Stimulated activated CD4-positive, alpha-beta T cell treated with anti-CD3 and anti-CD28 coated beads, Interleukin-1b, Interleukin-23, amount 100 ng/mL, for 48 hours (primary cell): ENCODE results near the gene SP3.

Source experiments
- DNase-seq: peaks from one replicate; pipeline ENCODE4 v3.0.0-alpha.2; 2020

SP3 gene

DNA sequence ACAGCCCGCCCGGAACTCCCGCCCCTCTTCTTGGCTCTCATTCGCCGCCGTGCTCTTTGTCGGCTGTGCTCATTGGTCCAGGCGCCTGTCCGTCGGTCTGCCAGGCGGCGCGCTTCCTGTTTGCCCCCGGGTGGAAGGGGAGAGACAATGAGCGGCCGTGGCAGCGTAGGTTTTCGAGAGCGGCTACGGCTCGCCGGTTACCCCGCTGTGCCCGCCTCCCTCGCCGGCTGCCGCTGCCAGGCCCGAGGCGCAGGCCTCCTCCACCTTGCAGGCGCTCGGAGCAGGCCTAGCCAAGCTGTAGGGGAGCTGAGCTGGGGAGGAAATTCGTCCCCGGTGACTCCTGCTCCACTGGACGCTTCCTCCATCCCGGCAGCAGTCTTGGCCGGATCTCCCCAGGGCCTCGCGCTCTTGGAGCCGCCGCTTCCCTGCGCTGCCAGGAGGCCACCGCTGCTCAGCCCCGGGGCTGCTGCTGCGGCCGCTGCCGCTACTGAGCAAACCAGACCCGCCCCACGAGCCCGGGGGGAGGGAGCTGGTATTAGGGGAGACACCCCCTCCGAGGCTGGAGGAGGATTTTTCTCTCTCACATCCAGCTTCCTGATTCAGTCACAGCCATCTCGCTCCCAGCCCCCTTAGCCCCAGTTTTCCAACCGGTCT, at the start of gene SP3:
TSS of gene SP3 (minus strand) at position 2 of the 654 bp plus-strand sequence. CDS start 202 bp downstream, outside the sequence.
- DNase-seq: peak; percentile 95

GRCh38 chr2:174014699-174015070, 49.5 kb upstream of the SP3 start:
- no peak for DNase-seq

GRCh38 chr2:174014011-174014698, 49.0 kb upstream of the SP3 start:
- DNase-seq: no peak

DNA sequence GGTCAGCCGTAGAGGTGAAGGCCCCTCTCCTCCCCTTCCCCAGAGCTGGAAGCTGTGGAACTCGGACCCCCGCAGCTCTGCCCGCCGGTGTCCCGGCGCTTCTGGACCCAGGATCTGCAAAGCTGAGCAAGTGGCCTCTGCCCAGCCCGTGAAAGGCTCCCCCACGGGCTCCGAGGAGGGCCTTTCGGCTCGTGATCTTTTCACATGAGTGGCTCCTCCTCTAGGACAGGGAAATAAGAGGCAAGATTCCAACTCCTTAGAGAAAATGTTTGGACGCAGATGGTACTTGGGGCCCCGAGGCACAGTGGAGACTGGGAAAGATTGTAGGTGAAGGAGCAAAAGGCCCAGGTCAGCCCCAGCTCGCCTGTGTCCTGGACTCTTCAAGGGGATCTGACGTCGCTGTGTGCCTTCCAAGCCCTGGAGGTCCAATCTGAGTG, 48.2 kb upstream of the SP3 start:
- DNase-seq: no peak

DNA sequence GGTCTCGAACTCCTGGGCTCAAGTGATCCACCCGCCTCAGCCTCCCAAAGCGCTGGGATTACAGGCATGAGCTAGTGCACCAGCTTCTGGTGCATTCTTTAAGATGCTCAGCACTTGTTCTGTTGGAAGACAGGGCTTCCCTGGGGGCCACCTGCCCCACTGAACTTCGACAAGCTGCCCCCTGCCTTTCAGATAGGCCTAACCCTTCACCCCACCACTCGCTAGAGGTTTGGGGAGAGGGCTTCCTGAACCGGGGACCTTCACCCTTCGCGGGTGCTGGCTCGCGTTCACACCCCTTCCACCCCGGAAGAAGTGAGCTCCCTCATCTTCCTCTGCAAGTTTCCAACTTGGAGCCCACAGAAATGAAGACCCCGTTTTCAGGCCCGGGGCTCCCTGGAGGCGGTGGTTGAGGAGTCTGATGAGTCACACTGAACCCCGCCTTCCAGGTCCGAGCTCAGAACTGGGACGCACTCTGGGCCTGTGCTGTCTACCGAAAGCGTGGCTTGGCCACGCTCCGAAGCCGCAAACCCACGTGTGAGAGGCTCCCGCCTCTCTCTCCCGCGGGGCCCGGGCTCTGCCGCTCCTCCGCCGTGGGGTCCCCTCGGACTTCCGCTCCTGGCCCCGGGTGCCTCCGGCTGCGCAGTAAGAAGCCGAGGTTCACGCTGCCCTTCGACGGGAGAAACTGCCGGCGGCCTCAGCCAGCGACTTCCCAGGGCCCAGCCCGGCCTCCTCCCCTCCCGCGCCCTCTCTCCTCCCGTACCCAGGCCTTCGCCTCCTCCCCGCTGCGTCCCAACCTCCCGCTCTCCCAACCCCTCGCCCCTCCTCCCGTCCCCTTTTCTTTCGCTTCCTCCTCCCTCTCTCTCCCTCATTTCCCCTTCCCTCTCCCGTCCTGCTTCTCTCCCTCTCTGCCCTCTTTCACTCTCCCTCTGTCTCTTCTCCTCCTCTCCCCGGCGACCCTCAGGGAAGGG, 47.5 kb upstream of the SP3 start:
- DNase-seq: peak; percentile 13

DNA sequence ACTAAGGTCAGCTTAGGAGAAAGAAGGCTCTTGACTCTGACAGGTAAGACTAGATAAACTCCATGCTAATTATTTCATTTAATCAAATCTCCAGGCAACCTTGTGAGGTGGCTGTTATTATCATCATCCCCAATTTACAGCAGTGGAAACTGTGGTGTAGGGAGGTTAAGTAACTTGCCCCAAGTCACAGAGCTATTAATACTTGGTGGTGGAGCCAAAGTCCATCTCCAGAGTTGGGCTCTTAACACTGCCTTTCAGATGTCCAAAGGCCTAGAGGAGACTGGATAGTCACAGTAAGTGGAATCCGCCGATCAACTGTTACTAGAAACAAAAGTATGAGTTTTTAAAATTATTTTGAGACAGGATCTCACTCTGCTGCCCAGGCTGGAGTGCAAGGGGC, 46.6 kb upstream of the SP3 start:
- DNase-seq: no peak

DNA sequence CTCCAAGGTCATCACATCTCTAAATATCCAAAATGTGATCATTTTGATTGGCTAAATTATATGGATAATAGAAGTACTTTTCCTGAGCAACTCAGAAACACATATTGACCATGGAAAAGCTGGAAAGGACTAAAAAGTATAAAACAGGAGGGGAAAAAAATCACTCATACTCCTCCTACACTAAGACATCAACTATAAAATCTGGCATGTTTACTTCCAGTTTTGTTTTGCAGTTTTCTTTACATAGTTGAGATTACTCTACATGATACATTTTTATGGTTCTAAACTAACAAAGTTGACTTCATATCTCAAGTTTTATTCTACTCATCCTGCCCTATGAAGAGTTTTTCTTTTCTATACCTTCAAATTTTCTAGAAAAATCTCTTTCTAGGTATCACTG, 46.0 kb upstream of the SP3 start:
- no peak for DNase-seq

- no peak for DNase-seq
Observed at GRCh38 chr2:174009488-174010223, 44.5 kb upstream of the SP3 start.

DNA sequence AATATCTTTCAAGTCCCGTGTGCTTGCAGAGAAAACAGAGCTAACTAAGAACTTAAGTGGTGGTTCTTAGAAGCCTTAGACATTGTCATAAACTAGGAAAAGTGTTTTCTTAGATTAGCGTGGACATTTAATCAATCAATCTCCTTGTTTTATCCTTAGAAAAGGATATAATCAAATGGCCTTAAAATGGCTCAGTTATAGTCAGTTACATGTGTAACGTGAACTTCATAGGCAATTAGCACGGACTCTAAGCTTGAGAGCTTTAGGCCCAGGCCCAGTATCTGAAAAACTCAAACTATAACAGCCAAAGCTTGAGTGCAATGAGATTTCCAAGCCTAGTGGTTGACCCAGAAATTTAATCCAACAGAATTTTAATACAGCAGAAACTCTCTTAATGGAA, 43.5 kb upstream of the SP3 start:
- no peak for DNase-seq

- DNase-seq: no peak
Observed at GRCh38 chr2:174007010-174007409, 41.8 kb upstream of the SP3 start.

DNA sequence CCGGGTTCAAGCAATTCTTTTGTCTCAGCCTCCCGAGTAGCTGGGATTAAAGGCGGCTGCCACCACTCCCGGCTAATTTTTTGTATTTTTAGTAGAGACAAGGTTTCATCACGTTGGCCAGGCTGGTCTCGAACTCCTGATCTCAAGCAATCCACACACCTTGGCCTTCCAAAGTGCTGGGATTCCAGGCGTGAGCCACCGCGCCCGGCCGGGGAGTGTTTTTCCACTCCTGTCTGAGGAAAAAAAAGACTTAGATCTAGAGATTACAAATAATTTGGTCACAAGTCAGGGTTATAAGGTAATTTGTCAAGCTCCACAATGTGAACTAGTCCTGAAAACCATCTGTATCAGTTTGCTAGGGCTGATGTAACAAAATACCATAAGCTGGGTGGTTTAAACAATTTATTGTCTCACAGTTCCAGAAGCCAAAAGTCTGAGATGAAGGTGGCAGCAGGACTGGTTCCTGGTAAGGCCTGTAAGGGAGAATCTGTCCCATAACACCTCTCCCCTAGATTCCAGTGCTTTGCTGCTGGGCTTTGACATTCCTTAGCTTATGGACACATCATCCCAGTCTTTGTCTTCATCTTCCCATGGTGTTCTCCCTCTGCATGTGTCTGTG, 40.7 kb upstream of the SP3 start:
- DNase-seq: no peak

DNA sequence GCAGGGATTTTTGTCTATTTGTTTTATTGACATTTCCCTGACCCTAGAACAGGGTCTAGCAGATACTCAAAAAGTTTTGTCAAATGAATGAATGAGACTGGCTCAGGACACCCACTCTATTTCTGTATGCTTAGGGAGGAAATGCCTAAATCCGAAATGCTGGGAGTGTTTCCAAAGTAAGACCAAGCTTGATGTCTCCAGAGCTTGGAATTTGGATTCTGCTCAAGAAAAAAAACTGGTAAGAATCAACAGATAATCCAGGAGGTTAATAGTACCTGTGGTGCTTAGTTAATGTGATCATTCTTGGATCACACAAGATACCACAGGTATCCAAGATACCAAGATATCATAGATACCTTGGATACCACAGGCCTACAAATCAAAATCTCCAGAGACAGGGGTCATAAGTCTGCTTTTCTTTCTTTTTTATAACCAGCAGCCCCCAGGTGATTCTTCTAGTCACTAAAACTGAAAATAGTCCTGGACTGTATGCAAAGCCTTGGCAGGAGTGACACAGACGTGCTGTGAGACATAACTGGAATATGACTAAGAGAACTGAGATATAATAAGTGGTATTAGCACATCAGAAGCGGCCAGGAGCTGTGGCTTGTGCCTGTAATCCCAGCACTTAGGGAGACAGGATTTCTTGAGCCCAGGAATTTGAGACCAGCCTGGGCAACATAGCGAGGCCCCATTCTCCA, 39.9 kb upstream of the SP3 start:
- peak; percentile 52 for DNase-seq

DNA sequence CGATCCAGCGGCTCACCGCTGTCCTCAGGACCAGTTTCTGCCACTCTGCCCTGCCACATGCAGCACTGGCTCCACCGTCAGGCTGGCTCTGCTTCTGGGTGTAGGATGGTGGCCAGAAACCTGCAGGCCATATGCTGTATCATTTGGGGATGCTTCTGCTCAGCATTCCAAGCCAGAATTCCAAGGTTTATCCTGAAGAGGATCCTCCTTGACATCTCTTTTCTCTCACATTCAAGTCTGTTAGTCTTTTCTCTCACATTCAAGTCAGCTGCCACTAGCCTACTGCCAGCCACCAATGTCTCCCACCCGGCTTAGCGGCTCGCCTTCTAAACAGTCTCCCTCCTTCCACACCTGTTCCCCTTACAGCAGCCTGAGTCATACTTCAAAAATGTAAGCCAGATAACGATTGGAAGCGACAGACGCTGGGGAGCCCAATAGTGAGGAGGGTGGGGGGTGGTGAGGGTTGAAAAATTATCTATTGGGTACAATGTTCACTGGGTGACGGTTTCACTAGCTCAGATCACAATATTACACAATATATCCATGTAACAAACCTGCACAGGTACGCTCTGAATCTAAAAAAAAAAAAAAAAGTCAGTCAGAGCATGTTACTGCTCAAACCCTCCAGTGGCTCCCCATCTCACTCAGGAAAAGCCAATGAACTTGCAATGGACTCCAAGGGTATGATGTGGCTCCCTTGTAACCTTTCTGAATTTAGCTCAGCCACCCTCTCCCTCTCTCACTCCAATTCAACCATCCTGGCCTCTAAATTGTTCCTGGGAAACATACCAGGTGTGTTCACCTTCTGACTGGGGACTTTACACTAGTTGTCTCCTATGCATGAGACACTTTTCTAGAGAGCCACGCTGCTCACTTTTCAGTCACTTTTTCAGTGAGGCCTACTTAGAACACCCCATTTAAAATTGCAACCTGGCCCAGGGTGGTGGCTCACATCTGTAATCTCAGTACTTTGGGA, 38.8 kb upstream of the SP3 start:
- no peak for DNase-seq

DNA sequence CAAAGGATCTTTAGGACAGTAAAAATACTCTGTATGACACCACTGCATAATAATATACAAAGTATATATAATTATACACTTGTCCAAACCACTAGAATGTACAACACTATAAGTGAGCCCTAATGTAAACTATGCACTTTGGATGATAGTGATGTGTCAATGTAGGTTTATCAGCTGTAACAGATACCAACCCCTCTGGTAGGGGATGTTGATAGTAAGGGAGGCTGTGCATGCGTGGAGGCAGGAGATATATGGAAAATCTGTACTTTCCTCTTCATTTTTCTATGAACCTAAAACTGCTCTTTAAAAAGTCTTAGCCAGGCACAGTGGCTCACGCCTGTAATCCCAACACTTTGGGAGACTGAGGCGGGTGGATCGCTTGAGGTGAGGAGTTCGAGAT, 37.5 kb upstream of the SP3 start:
- no peak for DNase-seq

GRCh38 chr2:174001107-174001506, 35.9 kb upstream of the SP3 start:
- DNase-seq: no peak

GRCh38 chr2:173999724-174000123, 34.6 kb upstream of the SP3 start:
- no peak for DNase-seq

- DNase-seq: no peak
Observed at GRCh38 chr2:173999272-173999671, 34.1 kb upstream of the SP3 start.

GRCh38 chr2:173998386-173998785, 33.2 kb upstream of the SP3 start:
- DNase-seq: no peak

DNA sequence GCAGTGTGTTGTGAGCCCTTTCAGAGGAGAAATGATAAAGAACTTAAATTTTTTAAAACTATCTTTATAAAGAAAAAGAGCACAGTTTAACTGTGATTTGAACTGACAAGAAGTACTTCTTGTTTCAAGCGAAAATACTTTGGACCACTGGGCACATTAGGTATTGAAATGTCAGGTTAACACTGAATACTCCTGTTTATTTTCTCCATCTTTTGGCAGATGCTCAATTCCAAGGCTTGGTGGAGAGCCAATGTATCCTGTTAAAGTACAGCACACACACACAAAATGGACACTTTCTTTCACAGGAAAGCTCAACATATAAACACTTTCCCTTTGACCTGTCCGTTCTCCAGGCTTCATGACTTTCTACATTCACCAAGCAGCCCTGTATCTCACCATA, 32.6 kb upstream of the SP3 start:
- no peak for DNase-seq

GRCh38 chr2:173997269-173997668, 32.1 kb upstream of the SP3 start:
- DNase-seq: peak; percentile 11

DNA sequence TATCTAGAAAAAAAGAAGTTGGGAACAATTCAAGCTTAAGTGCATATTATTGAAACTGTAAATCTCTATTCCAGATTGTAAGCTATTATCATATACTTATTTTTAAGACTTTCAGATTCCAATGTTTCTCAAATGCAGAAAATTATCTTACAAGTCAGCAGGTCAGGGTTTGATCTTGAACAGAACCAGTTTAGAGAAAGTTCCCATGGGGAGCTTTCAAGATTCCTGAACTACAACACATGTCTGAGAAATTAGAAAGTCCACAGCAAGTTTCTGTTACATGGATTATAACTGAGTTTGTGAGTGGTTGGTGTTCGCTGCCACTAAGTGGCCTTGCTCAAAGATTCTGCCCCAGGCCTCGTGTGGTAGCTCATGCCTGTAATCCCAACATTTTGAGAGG, 31.6 kb upstream of the SP3 start:
- DNase-seq: no peak
